B cell (primary cell): ENCODE data around the gene CXorf66. TPM values are rescaled to one million over a fixed set of nuclear protein-coding genes. Genes with fewer than 3 reads are reported as not detected.

Experiments used
- ATAC-seq: fragments of 200-7000 bp; cut with Tn5 transposase; one replicate; pipeline ENCODE4 v1.10.0; 2021; ENCODE audit warnings: low read depth, mild to moderate bottlenecking, moderate number of reproducible peaks, moderate library complexity
- CTCF ChIA-PET: fragments of 350-600 bp; sonication (Branson Sonifier 250); formaldehyde crosslinking; loops from one replicate; lab custom pipeline; 2021; ENCODE audit warnings: antibody characterized with exemption, inconsistent platforms; lab: Charles Lee
- POLR2A ChIA-PET: fragments of 350-600 bp; sonication (Branson Sonifier 250); formaldehyde crosslinking; loops from one replicate; lab custom pipeline; 2021; ENCODE audit warnings: antibody characterized with exemption; lab: Charles Lee
- DNase-seq: peaks from one replicate; pipeline ENCODE4 v3.0.0; 2013
- H2AFZ ChIP-seq: 2 replicates; pipeline ENCODE4 v1.6.1; 2012; ENCODE audit warnings: mild to moderate bottlenecking, low read depth, low read length; ENCODE audit not compliant: insufficient read depth, poor library complexity, severe bottlenecking
- H3K27ac ChIP-seq, 2 donors: 1 replicate in 1 of 2; 2 replicates in 1 of 2; pipeline ENCODE4 v1.5.1; 2012 to 2013; ENCODE audit warnings: low read length in 2 of 2, mild to moderate bottlenecking in 2 of 2, moderate library complexity in 1 of 2
- H3K27me3 ChIP-seq, 4 experiments: fragments of 200-600 bp in 1 of 4; sonication (generic) in 1 of 4; replicated peaks in 1 of 4; 1 replicate in 2 of 4; 2 replicates in 2 of 4; pipeline versions ENCODE4 v1.6.1 to v1.7.0; 2013 to 2016; ENCODE audit warnings: low read length in 3 of 4, mild to moderate bottlenecking in 2 of 4, mixed read lengths in 1 of 4, moderate library complexity in 1 of 4; ENCODE audit not compliant: insufficient read depth in 4 of 4, control insufficient read depth in 3 of 4; ENCODE audit errors: control extremely low read depth in 1 of 4
- H3K36me3 ChIP-seq, 2 experiments: replicated peaks in 1 of 2; 1 replicate in 1 of 2; 2 replicates in 1 of 2; pipeline versions ENCODE4 v1.6.1 to v1.7.1; 2013; ENCODE audit warnings: low read length in 1 of 2; ENCODE audit not compliant: insufficient read depth in 2 of 2, control insufficient read depth in 1 of 2; ENCODE audit errors: control extremely low read depth in 1 of 2, extremely low read depth in 1 of 2
- H3K4me1 ChIP-seq, 2 donors: fragments of 200-600 bp in 1 of 2; sonication (generic) in 1 of 2; 1 replicate in 1 of 2; 2 replicates in 1 of 2; pipeline versions ENCODE4 v1.5.1 to v1.6.1; 2013 to 2017; ENCODE audit warnings: low read length in 2 of 2; ENCODE audit not compliant: control insufficient read depth in 2 of 2, insufficient read depth in 2 of 2
- H3K4me2 ChIP-seq: replicated peaks from 2 replicates; pipeline ENCODE3; 2012; ENCODE audit warnings: mild to moderate bottlenecking, low read depth, low read length; ENCODE audit not compliant: poor library complexity, severe bottlenecking
- H3K4me3 ChIP-seq, 5 experiments: fragments of 200-600 bp in 1 of 5; sonication (generic) in 1 of 5; 1 replicate in 3 of 5; 2 replicates in 2 of 5; pipeline versions ENCODE4 v1.5.1 to v1.7.0; 2011 to 2016; ENCODE audit warnings: low read length in 4 of 5, mild to moderate bottlenecking in 4 of 5, low read depth in 2 of 5, control low read depth in 1 of 5, moderate library complexity in 1 of 5; ENCODE audit not compliant: insufficient read depth in 1 of 5; ENCODE audit errors: control extremely low read depth in 1 of 5, extremely low read depth in 1 of 5
- H3K79me2 ChIP-seq: fragments of 200-600 bp; sonication (generic); one replicate; pipeline ENCODE4 v1.6.0; 2016; ENCODE audit warnings: low read length; ENCODE audit not compliant: control insufficient read depth, insufficient read depth
- H3K9ac ChIP-seq: fragments of 200-600 bp; sonication (generic); 2 replicates; pipeline ENCODE4 v1.6.1; 2017; ENCODE audit warnings: mild to moderate bottlenecking, low read length, moderate library complexity
- H3K9me3 ChIP-seq, 3 donors: one replicate each; pipeline versions ENCODE4 v1.6.1 to v1.7.1; 2013; ENCODE audit warnings: low read length in 2 of 3; ENCODE audit not compliant: control insufficient read depth in 2 of 3, insufficient read depth in 1 of 3; ENCODE audit errors: control extremely low read depth in 1 of 3
- H4K20me1 ChIP-seq: 2 replicates; pipeline ENCODE4 v1.6.0; 2012; ENCODE audit warnings: mild to moderate bottlenecking, low read length; ENCODE audit not compliant: insufficient read depth, control insufficient read depth, poor library complexity, severe bottlenecking
- H3K27ac Mint-ChIP-seq: one replicate; pipeline ENCODE4 v1.8.0; 2021; ENCODE audit warnings: mixed read lengths
- H3K27me3 Mint-ChIP-seq: one replicate; pipeline ENCODE4 v1.8.0; 2021; ENCODE audit warnings: mixed read lengths
- H3K4me1 Mint-ChIP-seq: one replicate; pipeline ENCODE4 v1.8.0; 2021; ENCODE audit warnings: mixed read lengths
- H3K4me3 Mint-ChIP-seq: one replicate; pipeline ENCODE4 v1.8.0; 2021; ENCODE audit warnings: mixed read lengths
- H3K9me3 Mint-ChIP-seq: one replicate; pipeline ENCODE4 v1.8.0; 2022; ENCODE audit warnings: mixed read lengths; ENCODE audit not compliant: insufficient read depth
- WGBS: methylation state at CpG from one replicate; pipeline ENCODE4 v1.1.5; 2013; ENCODE audit warnings: missing lambda C conversion rate; ENCODE audit not compliant: insufficient coverage; 5-methylcytosine and 5-hydroxymethylcytosine counted together
- intact Hi-C: fragments of 100-400 bp; cut with micrococcal nuclease; formaldehyde crosslinking; loops from one replicate; pipeline ENCODE4 v1.10.0; 2022
- polyA plus RNA-seq: library from polyadenylated mRNA; depleted of rRNA; stranded (reverse); fragments of >200 nt; gene quantifications from 2 replicates; pipeline ENCODE4 v1.2.3, GENCODE V29; 2012
- total RNA-seq, 2 donors: library from RNA; stranded (reverse); fragments of 120-200 nt in 1 of 2; gene quantifications; 1 replicate in 1 of 2; 2 replicates in 1 of 2; pipeline versions ENCODE4 v1.2.3 to v1.2.4, GENCODE V29; 2013 to 2022
- TF ChIP-seq, protein P1 (sequence below): fragments of 200-600 bp; IDR thresholded peaks from one replicate; pipeline ENCODE4 v1.8.0; 2022; ENCODE audit warnings: antibody characterized with exemption, mild to moderate bottlenecking

Gene CXorf66
- total and polyA plus RNA-seq, 2 donors (not counting 1 experiment from before 2014, with no cell fraction given) = not detected

DNA sequence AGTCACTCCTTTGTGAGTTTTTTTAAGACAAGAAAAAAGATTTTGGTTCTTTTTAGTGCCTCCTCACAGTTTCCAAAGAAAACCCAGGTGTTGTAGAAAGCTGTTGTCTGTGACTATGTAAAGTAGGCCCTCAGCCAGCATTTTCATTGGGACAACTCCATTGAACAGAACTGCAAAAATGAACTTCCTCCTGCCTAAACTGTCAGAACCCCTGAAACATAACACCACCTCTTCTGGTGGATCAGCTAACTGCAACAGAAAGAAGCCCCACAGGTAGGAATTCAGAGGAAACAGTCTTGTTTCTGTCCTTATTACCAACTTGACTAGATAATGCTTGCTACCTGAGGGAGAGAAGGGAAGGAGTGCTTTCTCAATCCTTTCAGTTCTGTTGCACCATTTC is 29.1 kb downstream of the CXorf66 start:
- peaks cover 0 to 5% of the 10 kb centered on the region in 2 donors for H3K4me1 ChIP-seq
- H3K4me3 Mint-ChIP-seq = no peak overlapping the region
- no peak overlapping the region for H3K4me2 ChIP-seq
- no peaks in the 10 kb centered on the region for H4K20me1 ChIP-seq
- no peaks in the 10 kb centered on the region for H3K27me3 Mint-ChIP-seq
- ChIA-PET POLR2A (no interaction called here), CTCF (no interaction called here)
- no peaks in the 10 kb centered on the region for H3K9me3 ChIP-seq
- no peak overlapping the region for H3K4me3 ChIP-seq
- peaks cover 5% of the 10 kb centered on the region for H3K79me2 ChIP-seq
- DNase-seq (peak; percentile 9), ATAC-seq (no peak)
- no peak overlapping the region for H3K27ac Mint-ChIP-seq
- H3K27ac ChIP-seq = no peak overlapping the region
- intact Hi-C loops = no loop called here
- H3K36me3 ChIP-seq = no peaks in the 10 kb centered on the region
- no peak overlapping the region for H3K9ac ChIP-seq
- H2AFZ ChIP-seq = no peak overlapping the region
- TF ChIP-seq, protein P1, sequence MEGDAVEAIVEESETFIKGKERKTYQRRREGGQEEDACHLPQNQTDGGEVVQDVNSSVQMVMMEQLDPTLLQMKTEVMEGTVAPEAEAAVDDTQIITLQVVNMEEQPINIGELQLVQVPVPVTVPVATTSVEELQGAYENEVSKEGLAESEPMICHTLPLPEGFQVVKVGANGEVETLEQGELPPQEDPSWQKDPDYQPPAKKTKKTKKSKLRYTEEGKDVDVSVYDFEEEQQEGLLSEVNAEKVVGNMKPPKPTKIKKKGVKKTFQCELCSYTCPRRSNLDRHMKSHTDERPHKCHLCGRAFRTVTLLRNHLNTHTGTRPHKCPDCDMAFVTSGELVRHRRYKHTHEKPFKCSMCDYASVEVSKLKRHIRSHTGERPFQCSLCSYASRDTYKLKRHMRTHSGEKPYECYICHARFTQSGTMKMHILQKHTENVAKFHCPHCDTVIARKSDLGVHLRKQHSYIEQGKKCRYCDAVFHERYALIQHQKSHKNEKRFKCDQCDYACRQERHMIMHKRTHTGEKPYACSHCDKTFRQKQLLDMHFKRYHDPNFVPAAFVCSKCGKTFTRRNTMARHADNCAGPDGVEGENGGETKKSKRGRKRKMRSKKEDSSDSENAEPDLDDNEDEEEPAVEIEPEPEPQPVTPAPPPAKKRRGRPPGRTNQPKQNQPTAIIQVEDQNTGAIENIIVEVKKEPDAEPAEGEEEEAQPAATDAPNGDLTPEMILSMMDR = no peak
- H3K4me1 Mint-ChIP-seq = peaks cover 2% of the 10 kb centered on the region
- no peaks in the 10 kb centered on the region for H3K27me3 ChIP-seq
- no peaks in the 10 kb centered on the region for H3K9me3 Mint-ChIP-seq

DNA sequence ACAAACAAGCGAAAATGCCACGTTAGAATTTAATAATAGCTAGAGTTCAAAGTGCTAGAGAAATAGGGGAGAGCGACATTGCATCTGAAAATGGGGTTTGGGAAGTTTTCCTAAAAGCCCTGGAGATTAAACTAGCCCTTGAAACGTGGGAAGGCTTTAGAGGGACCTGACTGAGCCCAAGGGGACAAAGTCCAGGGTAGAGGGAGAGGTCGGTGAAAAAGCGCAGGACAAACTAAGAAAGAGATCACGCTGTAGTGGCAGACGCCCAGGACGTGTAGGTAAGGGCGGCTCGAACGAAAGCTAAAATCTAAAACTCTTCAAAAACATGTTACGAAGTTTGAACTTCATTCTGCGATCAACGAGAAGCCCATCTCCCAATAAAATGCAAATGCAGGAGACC is 31.4 kb downstream of the CXorf66 start:
- no peaks in the 10 kb centered on the region for H3K9me3 Mint-ChIP-seq
- H3K4me3 Mint-ChIP-seq = peak overlapping the region; percentile 90
- TF ChIP-seq, protein P1 = no peak
- H2AFZ ChIP-seq = peak overlapping the region; percentile 85
- ATAC-seq (no peak), DNase-seq (no peak)
- H3K4me2 ChIP-seq = peak overlapping the region; percentile 91
- intact Hi-C loops = no loop called here
- CTCF ChIA-PET = no interaction called here
- H3K36me3 ChIP-seq = no peaks in the 10 kb centered on the region
- peak overlapping the region in 1 of 2 donors; percentile 71 for H3K27ac ChIP-seq
- H3K4me1 ChIP-seq = peaks cover 5 to 13% of the 10 kb centered on the region in 2 donors
- H3K79me2 ChIP-seq = peaks cover 26% of the 10 kb centered on the region
- H3K4me1 Mint-ChIP-seq = peaks cover 16% of the 10 kb centered on the region
- peak overlapping the region; percentile 76 for H3K9ac ChIP-seq
- H3K9me3 ChIP-seq = no peaks in the 10 kb centered on the region
- H4K20me1 ChIP-seq = no peaks in the 10 kb centered on the region
- no peaks in the 10 kb centered on the region for H3K27me3 Mint-ChIP-seq
- POLR2A ChIA-PET = no interaction called here
- H3K27ac Mint-ChIP-seq = peak overlapping the region; percentile 95
- H3K27me3 ChIP-seq = no peaks in the 10 kb centered on the region
- WGBS = 40% methylated on average over 1 of the region's 15 CpGs
- peak overlapping the region in 2 of 5 experiments; percentile 56 to 71 for H3K4me3 ChIP-seq
